Activated B cell treated with CpG ODN at 0.5 μM for 24 hours (primary cell): ENCODE results near the gene PTCD3. TPM values are rescaled to one million over a fixed set of nuclear protein-coding genes. Genes with fewer than 3 reads are reported as not detected.

Experiments used
- ATAC-seq: fragments of 200-7000 bp; cut with Tn5 transposase; one replicate; pipeline ENCODE4 v1.10.0; 2021; ENCODE audit warnings: low read depth, mild to moderate bottlenecking, moderate library complexity
- CTCF ChIA-PET: fragments of 350-600 bp; sonication (Branson Sonifier 250); formaldehyde crosslinking; loops from one replicate; lab custom pipeline; 2021; ENCODE audit warnings: antibody characterized with exemption; lab: Charles Lee
- POLR2A ChIA-PET: fragments of 350-600 bp; sonication (Branson Sonifier 250); formaldehyde crosslinking; loops from one replicate; lab custom pipeline; 2021; ENCODE audit warnings: antibody characterized with exemption; lab: Charles Lee
- DNase-seq: peaks from one replicate; pipeline ENCODE4 v3.0.0; 2022
- H3K27ac Mint-ChIP-seq: one replicate; pipeline ENCODE4 v1.8.0; 2020; ENCODE audit warnings: mixed read lengths
- H3K27me3 Mint-ChIP-seq: one replicate; pipeline ENCODE4 v1.8.0; 2021; ENCODE audit warnings: mixed read lengths
- H3K36me3 Mint-ChIP-seq: one replicate; pipeline ENCODE4 v1.8.0; 2021; ENCODE audit warnings: low read depth, mixed read lengths
- H3K4me1 Mint-ChIP-seq: one replicate; pipeline ENCODE4 v1.8.0; 2021; ENCODE audit warnings: mixed read lengths
- H3K4me3 Mint-ChIP-seq: one replicate; pipeline ENCODE4 v1.8.0; 2020; ENCODE audit warnings: mild to moderate bottlenecking, mixed read lengths
- H3K9me3 Mint-ChIP-seq: one replicate; pipeline ENCODE4 v1.8.0; 2020; ENCODE audit warnings: mixed read lengths
- CTCF ChIP-seq: fragments of 200-600 bp; IDR thresholded peaks from one replicate; pipeline ENCODE4 v1.8.0; 2022; ENCODE audit warnings: antibody characterized with exemption, mild to moderate bottlenecking
- intact Hi-C: fragments of 100-400 bp; cut with micrococcal nuclease; formaldehyde crosslinking; loops from one replicate; pipeline ENCODE4 v1.15.1; 2024
- total RNA-seq: library from RNA; stranded (reverse); gene quantifications from 2 replicates; pipeline ENCODE4 v1.2.3, GENCODE V29; 2022

PTCD3 gene
- total RNA-seq, 1 donor from 2014 or later: 148 TPM

DNA sequence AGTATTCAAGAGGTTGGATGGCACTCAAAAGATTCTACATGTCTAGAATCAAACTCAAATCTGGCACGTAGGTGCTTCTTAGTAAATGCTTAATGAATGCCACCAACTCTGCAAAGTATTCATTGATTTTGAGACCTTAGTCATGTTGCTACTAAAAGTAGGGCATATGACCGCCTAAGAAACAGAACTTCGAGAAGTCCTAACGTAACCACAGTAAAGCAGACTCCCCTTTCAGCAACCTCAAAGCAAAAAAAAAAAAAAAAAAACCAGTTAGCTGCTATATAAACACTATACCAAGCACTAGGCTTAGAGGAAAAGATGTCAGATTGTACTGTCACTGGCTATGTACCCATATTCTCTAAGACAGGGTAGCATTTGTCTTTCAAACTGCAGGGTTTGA, 33.9 kb downstream of the PTCD3 start:
- Mint-ChIP-seq H3K9me3 (no peaks in the 10 kb centered on the region), H3K36me3 (peaks cover 92% of the 10 kb centered on the region), H3K4me3 (no peak overlapping the region), H3K27ac (no peak overlapping the region), H3K4me1 (no peaks in the 10 kb centered on the region), H3K27me3 (no peaks in the 10 kb centered on the region)
- POLR2A ChIA-PET: no interaction called here
- CTCF ChIA-PET: no interaction called here
- ATAC-seq: no peak
- intact Hi-C loops: no loop called here
- DNase-seq: no peak
- TF ChIP-seq CTCF: no peak

DNA sequence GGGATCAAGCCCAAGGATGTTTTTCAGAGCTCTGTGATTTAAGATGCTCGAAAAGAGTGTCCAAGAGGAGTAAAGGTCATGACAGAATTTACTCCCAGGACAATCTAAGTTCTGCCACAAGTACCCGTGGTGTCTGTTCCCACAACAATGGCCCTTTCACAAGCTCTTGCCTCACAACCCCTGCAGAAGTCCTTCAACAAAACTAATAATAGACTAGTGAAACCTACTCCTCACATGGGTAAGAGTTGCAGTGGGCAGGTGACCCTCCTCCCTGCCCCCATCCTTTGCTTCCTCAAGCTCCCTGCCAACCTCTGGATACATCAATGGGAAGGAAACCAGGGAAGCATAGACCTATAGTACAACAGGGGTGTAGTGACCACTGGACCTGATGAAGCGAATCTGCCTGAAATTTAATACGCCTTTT, 34.9 kb downstream of the PTCD3 start:
- Mint-ChIP-seq H3K27ac (no peak overlapping the region), H3K4me1 (no peaks in the 10 kb centered on the region)
- DNase-seq: no peak

DNA sequence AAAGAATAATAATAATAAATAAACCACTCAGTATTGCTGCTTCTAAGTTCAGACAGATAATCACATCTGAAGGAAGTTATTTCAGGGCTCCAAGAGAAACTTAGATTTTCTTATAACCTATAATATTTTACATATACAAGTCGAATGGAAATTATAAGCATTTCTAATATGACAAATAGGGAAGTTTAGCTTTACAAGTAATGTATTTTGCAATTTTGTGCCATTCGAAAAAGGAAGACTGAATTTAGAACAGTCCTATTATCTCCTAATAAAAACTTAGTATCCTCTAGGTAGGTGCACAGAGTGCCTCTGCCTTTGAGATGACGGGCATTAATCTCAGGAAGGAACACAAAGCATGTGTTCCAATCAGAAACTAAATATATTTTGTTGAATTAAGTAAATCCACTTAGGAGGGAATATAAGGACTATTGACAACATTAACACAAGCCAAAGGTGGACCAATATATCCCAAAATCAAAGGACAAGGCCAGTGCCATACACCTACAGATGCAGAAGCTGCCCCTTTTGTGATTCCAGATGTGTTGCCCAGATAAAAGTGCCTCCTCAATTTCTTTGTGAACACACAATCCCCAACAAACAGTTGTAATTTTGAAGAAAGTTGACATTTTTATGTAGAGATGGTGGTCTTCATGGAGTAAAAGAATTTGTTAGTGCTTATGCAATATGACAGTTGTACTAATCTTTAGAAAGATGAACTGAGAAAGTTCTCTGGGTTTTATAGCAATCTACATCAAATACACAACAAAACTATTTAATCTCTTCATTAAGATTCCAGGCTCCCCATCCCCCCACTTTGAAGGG, 36.6 kb downstream of the PTCD3 start:
- Mint-ChIP-seq H3K4me3 (no peak overlapping the region), H3K27ac (no peak overlapping the region), H3K4me1 (no peaks in the 10 kb centered on the region), H3K27me3 (no peaks in the 10 kb centered on the region), H3K9me3 (no peaks in the 10 kb centered on the region), H3K36me3 (peaks cover 89% of the 10 kb centered on the region)
- ChIA-PET POLR2A (no interaction called here), CTCF (no interaction called here)
- no peak for TF ChIP-seq CTCF
- intact Hi-C loops: no loop called here
- DNase-seq (no peak), ATAC-seq (no peak)

More for the DNA sequence above, 34.9 kb downstream of the PTCD3 start:
- ATAC-seq: no peak
- Mint-ChIP-seq H3K36me3 (peaks cover 92% of the 10 kb centered on the region), H3K27me3 (no peaks in the 10 kb centered on the region), H3K4me3 (no peak overlapping the region), H3K9me3 (no peaks in the 10 kb centered on the region)
- CTCF ChIA-PET: no interaction called here
- intact Hi-C loops: no loop called here
- POLR2A ChIA-PET: no interaction called here
- no peak for TF ChIP-seq CTCF

GRCh38 chr2:86143307-86143706, 37.3 kb downstream of the PTCD3 start:
- POLR2A ChIA-PET: no interaction called here
- H3K4me1 Mint-ChIP-seq: peaks cover 3% of the 10 kb centered on the region
- no peaks in the 10 kb centered on the region for H3K27me3 Mint-ChIP-seq
- CTCF ChIA-PET: no interaction called here
- ATAC-seq (no peak), DNase-seq (no peak)
- TF ChIP-seq CTCF: no peak
- H3K9me3 Mint-ChIP-seq: no peaks in the 10 kb centered on the region
- intact Hi-C loops: no loop called here
- H3K4me3 Mint-ChIP-seq: no peak overlapping the region
- H3K36me3 Mint-ChIP-seq: peaks cover 88% of the 10 kb centered on the region
- no peak overlapping the region for H3K27ac Mint-ChIP-seq

- Mint-ChIP-seq H3K9me3 (no peaks in the 10 kb centered on the region), H3K27me3 (no peaks in the 10 kb centered on the region), H3K4me3 (no peak overlapping the region), H3K4me1 (peaks cover 3% of the 10 kb centered on the region), H3K27ac (no peak overlapping the region), H3K36me3 (peaks cover 88% of the 10 kb centered on the region)
- ATAC-seq (no peak), DNase-seq (no peak)
- intact Hi-C loops: no loop called here
- no peak for TF ChIP-seq CTCF
- CTCF ChIA-PET: no interaction called here
- POLR2A ChIA-PET: interaction anchor here (0.6 to 1.5 kb wide), 2 partner anchors 13 to 51 kb away, joined by 3 to 4 read pairs; partner anchors contain the start of gene IMMT
These were observed 38.1 kb downstream of the PTCD3 start for GRCh38 chr2:86143926-86144685.
